A673 (cell line): Measurements from ENCODE around the gene THUMPD1. TPM values are rescaled to one million over a fixed set of nuclear protein-coding genes. Genes with fewer than 3 reads are reported as not detected.
"Not testable (repeated sequence)": the region's sequence is repeated elsewhere in the genome, so short reads cannot be mapped to it uniquely, and the experiment has no call there.

Experiments used
- BruUV-seq: library from RNA; stranded (reverse); fragments of 400-500 nt; replicated peaks from 2 replicates; lab custom pipeline; 2021; lab: Mats Ljungman, UMichigan
- CTCF ChIA-PET: fragments of 300-600 bp; sonication (Branson Sonifier 250); formaldehyde crosslinking; loops from one replicate; lab custom pipeline; 2022; ENCODE audit warnings: antibody characterized with exemption; lab: Charles Lee
- POLR2A ChIA-PET: fragments of 300-600 bp; sonication (Branson Sonifier 250); formaldehyde crosslinking; loops from one replicate; lab custom pipeline; 2022; ENCODE audit warnings: antibody characterized with exemption; ENCODE audit not compliant: low non-redundant PET; lab: Charles Lee
- DNase-seq: peaks from one replicate; pipeline ENCODE4 v3.0.0-alpha.2; 2015; ENCODE audit warnings: low spot score
- H3K27ac ChIP-seq: fragments of 200-600 bp; sonication (generic); 2 replicates; pipeline ENCODE4 v1.5.1; 2016; ENCODE audit warnings: mixed run types, low read depth, mild to moderate bottlenecking, mixed read lengths, antibody characterized with exemption, low read length; ENCODE audit not compliant: poor library complexity, severe bottlenecking
- H3K27me3 ChIP-seq: fragments of 200-600 bp; sonication (generic); replicated peaks from 2 replicates; pipeline ENCODE4 v1.6.1; 2017; ENCODE audit warnings: mixed run types, low read depth, mild to moderate bottlenecking, mixed read lengths, antibody characterized with exemption, low read length; ENCODE audit not compliant: insufficient read depth, poor library complexity
- H3K36me3 ChIP-seq: fragments of 200-600 bp; sonication (generic); 2 replicates; pipeline ENCODE4 v1.6.1; 2016; ENCODE audit warnings: mixed run types, mild to moderate bottlenecking, mixed read lengths, antibody characterized with exemption, low read length; ENCODE audit not compliant: insufficient read depth, poor library complexity, severe bottlenecking
- H3K4me1 ChIP-seq: fragments of 200-600 bp; sonication (generic); 2 replicates; pipeline ENCODE4 v1.6.1; 2017; ENCODE audit warnings: mixed run types, mild to moderate bottlenecking, mixed read lengths, antibody characterized with exemption, low read length; ENCODE audit not compliant: insufficient read depth, poor library complexity, severe bottlenecking
- H3K4me3 ChIP-seq: fragments of 200-600 bp; sonication (generic); 2 replicates; pipeline ENCODE4 v1.5.1; 2016; ENCODE audit warnings: low read depth, mixed run types, mild to moderate bottlenecking, mixed read lengths, low read length; ENCODE audit not compliant: poor library complexity, severe bottlenecking
- H3K9me3 ChIP-seq: fragments of 200-600 bp; sonication (generic); 2 replicates; pipeline ENCODE4 v1.6.1; 2016; ENCODE audit warnings: mixed run types, low read depth, mild to moderate bottlenecking, mixed read lengths, antibody characterized with exemption, low read length; ENCODE audit not compliant: poor library complexity, severe bottlenecking
- EZH2 ChIP-seq: fragments of 200-600 bp; sonication (generic); IDR thresholded peaks from 2 replicates; pipeline ENCODE4 v1.6.1; 2017; ENCODE audit warnings: borderline replicate concordance, low read depth, mild to moderate bottlenecking, mixed read lengths, antibody characterized with exemption, low read length; ENCODE audit not compliant: poor library complexity, severe bottlenecking
- intact Hi-C: fragments of 100-400 bp; cut with micrococcal nuclease; formaldehyde crosslinking; loops from one replicate; pipeline ENCODE4 v1.10.0; 2022; ENCODE audit not compliant: unreplicated experiment
- total RNA-seq: library from RNA; stranded (reverse); gene quantifications from 2 replicates; pipeline ENCODE4 v1.2.3, GENCODE V29; 2021
- TF ChIP-seq, protein P1 (sequence below): fragments of 300-800, 200-600 bp; sonication (generic); conservative IDR thresholded peaks from 2 replicates; pipeline ENCODE4 v1.5.1; 2017; ENCODE audit warnings: low read depth, mild to moderate bottlenecking, antibody characterized with exemption, low read length, moderate library complexity, mixed read lengths

Gene THUMPD1
- total RNA-seq, 1 experiment from 2014 or later: 29.9 TPM

DNA sequence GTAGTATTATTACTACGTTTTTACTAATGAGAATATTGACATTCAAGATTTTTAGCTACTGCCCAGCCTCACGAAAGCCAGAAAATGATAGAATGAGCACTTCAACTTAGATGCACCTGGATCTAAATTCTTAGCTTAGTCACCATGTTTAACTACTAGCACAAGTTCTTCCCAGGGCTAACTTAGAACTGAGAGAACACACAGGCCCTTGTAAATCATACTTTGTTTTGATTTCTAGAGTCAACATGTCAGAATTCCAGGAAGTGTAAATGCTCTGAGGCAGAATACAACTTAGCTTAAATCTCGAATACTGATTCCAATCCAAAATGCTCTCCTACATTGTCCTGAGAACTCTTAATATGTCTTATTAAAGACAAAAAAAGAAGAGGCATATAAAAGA, 37.3 kb downstream of the THUMPD1 start:
- intact Hi-C loops: no loop called here
- Histone ChIP-seq H3K27me3 (peaks cover 9% of the 10 kb centered on the region), H3K4me3 (no peak overlapping the region), H3K4me1 (no peaks in the 10 kb centered on the region), H3K27ac (no peak overlapping the region), H3K36me3 (no peaks in the 10 kb centered on the region), H3K9me3 (no peaks in the 10 kb centered on the region)
- BruUV-seq: no TSS peak
- CTCF ChIA-PET: no interaction called here
- POLR2A ChIA-PET: no interaction called here
- no peak for DNase-seq
- TF ChIP-seq, protein P1, sequence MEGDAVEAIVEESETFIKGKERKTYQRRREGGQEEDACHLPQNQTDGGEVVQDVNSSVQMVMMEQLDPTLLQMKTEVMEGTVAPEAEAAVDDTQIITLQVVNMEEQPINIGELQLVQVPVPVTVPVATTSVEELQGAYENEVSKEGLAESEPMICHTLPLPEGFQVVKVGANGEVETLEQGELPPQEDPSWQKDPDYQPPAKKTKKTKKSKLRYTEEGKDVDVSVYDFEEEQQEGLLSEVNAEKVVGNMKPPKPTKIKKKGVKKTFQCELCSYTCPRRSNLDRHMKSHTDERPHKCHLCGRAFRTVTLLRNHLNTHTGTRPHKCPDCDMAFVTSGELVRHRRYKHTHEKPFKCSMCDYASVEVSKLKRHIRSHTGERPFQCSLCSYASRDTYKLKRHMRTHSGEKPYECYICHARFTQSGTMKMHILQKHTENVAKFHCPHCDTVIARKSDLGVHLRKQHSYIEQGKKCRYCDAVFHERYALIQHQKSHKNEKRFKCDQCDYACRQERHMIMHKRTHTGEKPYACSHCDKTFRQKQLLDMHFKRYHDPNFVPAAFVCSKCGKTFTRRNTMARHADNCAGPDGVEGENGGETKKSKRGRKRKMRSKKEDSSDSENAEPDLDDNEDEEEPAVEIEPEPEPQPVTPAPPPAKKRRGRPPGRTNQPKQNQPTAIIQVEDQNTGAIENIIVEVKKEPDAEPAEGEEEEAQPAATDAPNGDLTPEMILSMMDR: no peak
- no peak for TF ChIP-seq EZH2

DNA sequence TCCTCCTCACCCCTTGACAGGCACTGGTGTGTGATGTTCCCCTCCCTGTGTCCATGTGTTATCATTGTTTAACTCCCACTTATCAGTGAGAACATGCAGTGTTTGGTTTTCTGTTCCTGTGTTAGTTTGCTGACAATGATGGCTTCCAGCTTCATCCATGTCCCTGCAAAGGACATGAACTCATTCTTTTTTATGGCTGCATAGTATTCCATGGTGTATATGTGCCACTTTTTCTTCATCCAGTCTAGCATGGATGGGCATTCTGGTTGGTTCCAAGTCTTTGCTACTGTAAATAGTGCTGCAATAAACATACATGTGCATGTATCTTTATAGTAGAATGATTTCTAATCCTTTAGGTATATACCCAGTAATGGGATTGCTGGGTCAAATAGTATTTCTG, 39.9 kb downstream of the THUMPD1 start:
- CTCF ChIA-PET, BruUV-seq, H3K27ac ChIP-seq, H3K9me3 ChIP-seq, H3K4me3 ChIP-seq, intact Hi-C loops, POLR2A ChIA-PET, H3K36me3 ChIP-seq, DNase-seq, H3K4me1 ChIP-seq: not testable (repeated sequence)
- H3K27me3 ChIP-seq: peaks cover 13% of the 10 kb centered on the region

DNA sequence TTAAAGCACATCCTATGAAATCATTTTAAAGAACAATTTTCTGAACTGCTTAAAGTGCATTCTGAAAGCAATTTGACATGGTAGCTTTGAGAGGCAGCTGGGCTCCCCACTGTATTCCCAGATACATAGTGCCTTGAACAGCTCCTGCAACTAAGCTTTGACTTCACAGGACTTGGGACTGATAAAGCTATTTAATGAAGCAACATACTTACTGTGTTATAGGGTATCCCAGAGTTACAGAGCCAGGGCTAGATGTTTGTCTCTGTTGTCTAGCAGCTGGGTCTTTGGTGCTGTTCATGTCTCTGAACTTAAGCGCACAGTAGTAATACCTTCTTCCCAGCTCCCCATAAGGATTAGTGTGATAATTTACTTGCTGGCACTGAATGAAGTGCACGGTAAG, 45.0 kb downstream of the THUMPD1 start:
- Histone ChIP-seq H3K4me1 (no peaks in the 10 kb centered on the region), H3K27ac (no peak overlapping the region), H3K9me3 (no peaks in the 10 kb centered on the region), H3K27me3 (peaks cover 15% of the 10 kb centered on the region), H3K36me3 (no peaks in the 10 kb centered on the region), H3K4me3 (no peak overlapping the region)
- TF ChIP-seq, protein P1: no peak
- no peak for TF ChIP-seq EZH2
- no peak for DNase-seq
- BruUV-seq: no TSS peak
- POLR2A ChIA-PET: no interaction called here
- CTCF ChIA-PET: no interaction called here
- intact Hi-C loops: no loop called here

DNA sequence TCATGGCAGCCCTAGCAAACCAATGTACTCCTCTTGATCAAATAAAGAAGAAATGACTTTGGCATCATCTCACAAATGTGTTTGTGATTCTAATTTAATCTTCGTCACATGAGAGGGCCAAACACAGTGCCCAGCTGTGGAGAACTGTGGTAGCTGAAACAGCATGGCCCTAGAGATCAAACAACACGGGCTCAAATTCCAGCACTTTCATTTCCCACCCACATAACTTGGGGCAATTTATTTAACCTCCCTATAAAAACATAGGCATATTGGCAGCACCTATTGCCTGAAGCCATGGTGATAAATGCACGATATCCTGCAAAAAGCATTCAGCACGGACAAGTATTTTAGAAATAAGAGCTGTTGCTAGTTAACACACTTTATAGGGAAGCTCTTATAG, 46.6 kb downstream of the THUMPD1 start:
- intact Hi-C loops: no loop called here
- Histone ChIP-seq H3K27ac (no peak overlapping the region), H3K4me1 (no peaks in the 10 kb centered on the region), H3K36me3 (no peaks in the 10 kb centered on the region), H3K4me3 (no peak overlapping the region), H3K9me3 (no peaks in the 10 kb centered on the region), H3K27me3 (peaks cover 14% of the 10 kb centered on the region)
- POLR2A ChIA-PET: no interaction called here
- BruUV-seq: no TSS peak
- TF ChIP-seq, protein P1: no peak
- no peak for TF ChIP-seq EZH2
- no peak for DNase-seq
- CTCF ChIA-PET: no interaction called here

DNA sequence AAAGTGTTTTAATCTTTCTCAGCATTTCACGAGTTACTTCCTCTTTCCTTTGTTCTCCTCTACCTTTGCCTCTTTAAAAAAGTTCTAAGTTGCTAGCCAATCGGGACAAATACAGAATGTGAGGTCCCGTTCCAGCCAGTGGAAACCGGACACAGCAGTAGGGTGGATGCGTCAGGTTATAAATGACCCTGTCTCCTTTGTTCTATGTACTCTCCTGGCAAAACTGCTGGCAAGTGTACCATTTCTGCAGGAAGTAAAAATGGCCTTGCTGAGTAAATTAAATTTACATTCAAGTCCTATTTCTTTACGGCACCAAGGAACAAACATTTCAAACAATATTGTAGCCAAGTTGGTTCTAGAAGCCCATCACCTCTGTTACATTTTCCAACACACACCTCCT, 47.5 kb downstream of the THUMPD1 start:
- intact Hi-C loops, POLR2A ChIA-PET, H3K9me3 ChIP-seq, BruUV-seq, H3K4me1 ChIP-seq, CTCF ChIA-PET, H3K27ac ChIP-seq, H3K36me3 ChIP-seq, DNase-seq, H3K4me3 ChIP-seq, H3K27me3 ChIP-seq: not testable (repeated sequence)
